Measurements from ENCODE around the gene EHD4.

Gene EHD4

GRCh38 chr15:41979493-41980266, 7.3 kb upstream of the EHD4 start:
- no peak for FAIRE-seq

- no peak for FAIRE-seq
These were observed 6.2 kb upstream of the EHD4 start for GRCh38 chr15:41978534-41978933.

- no peak for FAIRE-seq
These were observed 5.5 kb upstream of the EHD4 start for GRCh38 chr15:41977757-41978383.

- FAIRE-seq = no peak
These were observed 3.3 kb upstream of the EHD4 start for GRCh38 chr15:41975669-41976068.

DNA sequence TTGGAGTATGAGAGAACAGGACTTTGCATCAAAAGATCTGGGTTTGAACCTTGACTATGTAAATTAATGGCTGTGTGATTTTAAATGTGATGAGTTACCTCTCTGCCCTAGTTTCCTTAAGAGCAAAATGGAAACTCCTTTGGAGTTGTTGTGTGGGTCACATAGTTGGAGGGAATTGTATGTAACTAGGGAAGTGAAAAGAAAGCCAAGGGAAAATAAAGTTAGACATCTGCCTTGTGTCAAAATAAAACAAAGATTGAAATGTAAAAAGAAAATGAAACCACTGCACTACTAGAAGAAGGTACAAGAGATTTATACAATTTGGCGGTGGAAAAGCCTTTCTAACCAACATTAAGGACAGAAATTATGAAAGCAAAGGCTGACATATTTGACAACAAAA, 1.7 kb upstream of the EHD4 start:
- no peak for FAIRE-seq

- no peak for FAIRE-seq
These were observed 483 bp downstream of the EHD4 start for GRCh38 chr15:41971895-41972252.

DNA sequence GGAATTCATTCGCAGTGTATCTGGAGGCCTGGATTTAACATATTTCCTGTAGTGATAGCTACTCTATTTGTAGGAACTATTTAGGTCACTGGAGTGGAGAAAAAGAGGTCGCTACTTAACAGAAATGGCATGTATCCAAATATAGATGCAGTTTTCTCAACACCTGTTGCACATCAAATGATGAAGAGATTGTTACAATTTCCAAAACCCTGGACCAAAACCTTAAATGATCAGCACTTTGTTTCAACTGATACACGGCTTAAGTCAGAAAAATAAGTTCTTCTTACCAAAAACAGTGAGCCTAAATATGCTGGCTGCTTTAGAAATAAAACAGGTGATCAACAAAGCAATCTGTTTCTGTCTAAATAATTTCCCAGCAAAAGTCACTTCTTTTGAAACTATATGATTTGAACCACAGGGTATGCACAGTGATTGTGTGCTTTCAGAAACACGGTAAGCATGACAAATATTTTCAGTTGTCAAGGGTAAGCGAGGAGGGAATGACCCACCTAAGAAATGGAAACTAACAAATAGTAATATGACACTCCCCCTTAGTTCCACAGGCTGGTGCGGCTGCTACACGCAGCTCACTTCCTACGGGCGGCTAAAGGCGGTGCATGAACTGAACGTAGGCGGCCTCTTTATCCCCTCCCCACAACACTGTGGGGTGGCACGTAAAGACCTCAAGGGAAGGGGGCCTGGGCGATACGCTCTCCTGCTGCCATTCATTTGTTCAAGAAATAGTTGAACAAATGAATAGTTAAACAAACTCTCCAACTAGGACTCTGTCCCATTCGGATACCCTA, 1.1 kb downstream of the EHD4 start:
- peak; percentile 15 for FAIRE-seq

- no peak for FAIRE-seq
These were observed 1.9 kb downstream of the EHD4 start for GRCh38 chr15:41970456-41970855.

GRCh38 chr15:41969851-41970431, 2.4 kb downstream of the EHD4 start:
- FAIRE-seq = no peak

- FAIRE-seq = no peak
These were observed 3.7 kb downstream of the EHD4 start for GRCh38 chr15:41968701-41969100.

GRCh38 chr15:41967506-41968206, 4.7 kb downstream of the EHD4 start:
- FAIRE-seq = no peak

DNA sequence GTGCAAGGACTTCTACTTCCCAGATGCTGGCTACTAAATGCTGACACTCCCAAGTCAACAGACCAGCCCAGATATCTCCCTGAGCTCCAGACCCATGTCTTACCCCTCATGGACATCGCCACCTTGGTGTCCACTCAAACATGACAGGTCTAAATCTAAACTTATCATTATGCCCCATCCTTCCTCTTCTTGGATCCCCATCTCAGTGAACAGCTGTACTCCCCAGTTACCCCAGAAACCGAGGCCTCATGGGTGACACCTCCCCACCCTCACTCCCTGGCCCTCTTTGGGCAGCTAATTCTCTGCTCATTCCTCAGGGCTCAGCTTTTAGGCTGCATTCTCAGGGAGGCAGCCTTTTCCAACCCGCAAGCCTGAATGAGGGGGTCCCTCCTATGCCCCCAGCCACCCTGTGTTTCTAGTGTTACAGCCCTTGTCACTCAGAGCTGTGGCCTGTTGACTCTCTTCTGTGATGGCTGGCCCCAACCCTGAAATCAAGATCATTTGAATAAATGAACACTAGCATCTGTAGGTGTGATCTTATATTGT, 5.4 kb downstream of the EHD4 start:
- no peak for FAIRE-seq

- FAIRE-seq = no peak
These were observed 5.9 kb downstream of the EHD4 start for GRCh38 chr15:41966414-41966812.

DNA sequence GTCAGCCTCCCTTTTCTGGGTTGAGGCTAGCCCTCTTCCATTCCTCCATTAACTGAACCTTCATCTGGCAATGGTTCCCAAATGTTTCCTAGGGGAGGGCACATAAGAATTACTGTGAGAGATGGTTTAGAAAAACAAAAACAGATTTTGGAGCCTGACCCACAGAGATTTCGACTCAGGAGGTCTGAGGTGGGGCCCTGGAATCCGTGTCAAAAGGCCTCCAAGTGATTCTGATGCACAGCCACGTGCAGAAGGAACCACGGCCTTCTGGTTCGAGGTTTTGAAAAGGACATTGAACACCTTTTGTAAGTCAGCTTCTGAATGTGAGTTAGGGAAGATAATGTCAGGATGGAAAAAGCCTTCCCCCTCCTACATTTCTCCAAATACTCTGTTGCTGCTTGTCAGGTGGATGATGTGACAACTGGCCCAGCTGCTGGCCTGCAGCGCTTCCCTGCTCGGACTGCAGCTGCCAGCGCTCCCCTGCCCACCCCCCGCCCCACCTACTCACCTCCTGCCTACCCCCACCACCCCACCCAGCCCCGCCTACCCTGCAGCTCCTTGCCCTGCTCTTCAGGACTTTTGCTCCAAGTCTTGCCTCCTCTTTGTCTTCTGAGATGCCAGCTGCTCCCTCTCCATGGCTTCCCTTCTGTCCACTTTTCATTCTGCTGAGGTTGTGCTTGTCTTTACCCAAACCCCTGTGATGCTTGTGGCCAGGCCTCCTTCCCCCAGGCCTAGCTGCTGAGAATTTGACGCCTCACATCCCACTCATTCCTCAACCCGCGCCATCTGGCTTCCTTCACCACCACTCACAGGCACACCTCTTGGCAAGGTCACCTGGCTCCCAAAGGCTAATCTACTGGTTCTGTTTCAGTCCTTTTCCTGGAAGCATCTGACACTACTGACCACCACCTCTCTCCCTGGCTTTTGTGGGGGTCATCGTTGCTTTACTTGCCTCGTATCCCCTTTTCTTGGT, 6.6 kb downstream of the EHD4 start:
- FAIRE-seq = no peak

DNA sequence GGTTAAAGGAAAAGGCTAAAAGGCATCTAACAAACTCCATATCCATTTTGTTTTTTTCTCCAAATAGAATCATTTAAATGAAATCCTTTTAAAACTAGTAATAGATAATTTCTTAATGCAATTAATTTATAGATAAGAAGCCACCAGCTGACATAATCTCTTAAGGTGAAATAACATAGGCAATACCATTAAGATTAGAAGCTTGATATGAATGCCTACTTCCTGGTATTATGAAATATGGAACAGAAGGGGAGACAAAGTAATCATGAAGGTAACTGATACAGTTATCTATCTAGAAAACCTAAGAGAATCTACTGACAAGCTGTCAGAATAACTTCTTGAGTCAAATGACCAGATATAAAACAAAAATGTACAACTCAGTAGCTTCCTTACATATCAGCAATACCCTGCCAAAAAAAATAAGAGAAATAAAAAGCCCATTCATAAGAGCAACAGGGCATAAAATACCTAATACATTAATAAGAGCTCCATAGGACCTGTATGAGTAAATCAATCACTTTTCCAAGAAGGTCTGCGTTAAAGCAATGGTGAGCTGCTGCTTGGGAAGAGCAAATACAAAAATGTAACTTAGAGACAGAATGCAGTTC, 10.7 kb downstream of the EHD4 start:
- no peak for FAIRE-seq

DNA sequence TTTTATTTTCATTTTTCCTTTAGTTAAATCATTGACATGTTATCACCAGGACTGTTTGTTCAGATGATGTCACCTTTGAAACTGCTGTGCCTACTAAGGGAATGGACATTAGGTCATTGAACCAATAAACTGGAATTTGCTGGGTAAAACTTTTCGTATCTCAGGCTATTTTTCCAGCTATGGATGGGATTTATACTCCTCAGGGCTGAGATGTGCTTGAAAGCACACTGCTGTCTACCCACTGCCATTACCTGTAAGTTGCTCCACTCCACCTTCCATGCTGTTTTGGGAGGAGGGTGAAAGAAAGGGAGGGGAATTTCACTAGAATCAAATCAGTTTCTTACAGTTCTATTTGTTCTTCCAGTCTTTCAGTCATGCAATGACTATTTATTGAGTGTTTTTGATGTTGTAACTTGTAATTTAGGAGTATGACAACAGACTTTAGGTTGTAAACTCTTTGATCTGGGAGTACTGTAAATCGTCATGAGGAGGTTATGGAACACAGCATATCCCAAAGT, 11.3 kb downstream of the EHD4 start:
- no peak for FAIRE-seq

DNA sequence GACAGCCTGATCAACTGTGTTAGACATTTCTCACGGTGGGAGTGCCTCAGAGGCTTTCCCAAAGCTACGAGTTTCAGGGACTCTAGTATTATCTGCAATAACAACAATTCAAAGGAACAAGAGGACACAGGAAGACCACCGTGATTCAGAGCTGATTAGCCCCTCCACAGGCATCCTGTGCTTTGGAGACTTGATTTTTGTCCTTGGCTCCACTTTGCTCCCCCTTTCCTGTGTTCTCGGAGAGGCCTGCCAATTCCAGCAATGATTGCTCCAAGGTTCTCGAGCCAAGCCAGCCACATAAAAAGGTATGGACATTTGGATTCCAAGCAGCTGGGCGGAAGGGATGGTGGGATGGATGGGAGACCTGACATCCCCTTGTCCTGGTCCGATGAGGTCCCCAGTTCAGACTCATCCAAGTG, 14.3 kb downstream of the EHD4 start:
- no peak for FAIRE-seq

GRCh38 chr15:41957021-41957897, 15.1 kb downstream of the EHD4 start:
- FAIRE-seq = no peak

- FAIRE-seq = peak; percentile 28
These were observed 16.4 kb downstream of the EHD4 start for GRCh38 chr15:41955807-41956525.

Measured in G401.6 (cell line).